HG03108 (cell line): ENCODE data around the gene LRSAM1.

Experiments used
- ATAC-seq: cut with Tn5 transposase; IDR thresholded peaks from one replicate; pipeline ENCODE4 v1.9.1; 2021; ENCODE audit warnings: moderate library complexity; ENCODE audit not compliant: unreplicated experiment

LRSAM1 gene

DNA sequence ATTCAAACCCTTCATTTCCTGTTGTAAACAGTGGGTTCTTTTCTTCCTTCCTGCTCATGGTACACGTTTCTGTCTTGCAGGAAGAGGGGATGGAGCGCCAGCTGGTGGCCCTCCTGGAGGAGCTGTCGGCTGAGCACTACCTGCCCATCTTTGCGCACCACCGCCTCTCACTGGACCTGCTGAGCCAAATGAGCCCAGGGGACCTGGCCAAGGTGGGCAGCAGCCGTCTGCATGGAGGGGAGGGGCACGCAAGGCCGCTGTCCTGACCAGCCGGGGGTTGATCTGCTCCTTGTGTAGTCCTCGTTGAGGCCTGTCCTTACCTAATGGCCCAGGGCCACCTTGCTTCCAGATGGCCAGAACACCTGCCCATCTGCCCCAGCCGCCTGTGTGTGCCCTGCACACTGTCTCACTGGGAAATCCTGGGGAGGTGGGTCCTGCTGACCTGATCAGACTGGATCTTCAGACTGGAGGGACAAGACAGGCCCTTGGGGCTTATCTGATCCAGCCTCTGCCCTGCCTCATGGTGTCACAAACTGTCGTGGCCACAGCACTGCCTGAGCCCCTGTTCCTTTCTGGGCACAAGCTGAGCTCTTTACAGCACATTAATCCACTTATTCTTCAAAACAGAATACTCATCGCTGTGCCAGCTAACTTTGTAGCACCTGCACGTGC lies 44.7 kb downstream of the LRSAM1 start:
- ATAC-seq, result no peak

DNA sequence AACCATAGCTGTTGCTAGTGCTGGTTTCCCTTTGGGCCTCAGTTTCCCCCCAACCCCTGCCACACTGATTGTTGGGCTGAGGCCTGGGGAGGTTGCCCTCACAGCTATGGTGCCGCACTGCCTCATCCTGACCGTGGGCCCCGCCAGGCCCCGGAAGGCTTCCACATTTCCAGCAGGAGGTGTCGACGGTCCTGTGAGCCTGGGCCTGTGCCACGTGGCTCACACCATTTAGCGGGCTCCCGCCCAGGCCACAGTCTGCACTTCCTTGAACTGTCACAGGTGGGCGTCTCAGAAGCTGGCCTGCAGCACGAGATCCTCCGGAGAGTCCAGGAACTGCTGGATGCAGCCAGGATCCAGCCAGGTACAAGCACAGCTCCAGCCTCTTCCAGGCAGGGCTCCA lies 45.7 kb downstream of the LRSAM1 start:
- ATAC-seq, result no peak

DNA sequence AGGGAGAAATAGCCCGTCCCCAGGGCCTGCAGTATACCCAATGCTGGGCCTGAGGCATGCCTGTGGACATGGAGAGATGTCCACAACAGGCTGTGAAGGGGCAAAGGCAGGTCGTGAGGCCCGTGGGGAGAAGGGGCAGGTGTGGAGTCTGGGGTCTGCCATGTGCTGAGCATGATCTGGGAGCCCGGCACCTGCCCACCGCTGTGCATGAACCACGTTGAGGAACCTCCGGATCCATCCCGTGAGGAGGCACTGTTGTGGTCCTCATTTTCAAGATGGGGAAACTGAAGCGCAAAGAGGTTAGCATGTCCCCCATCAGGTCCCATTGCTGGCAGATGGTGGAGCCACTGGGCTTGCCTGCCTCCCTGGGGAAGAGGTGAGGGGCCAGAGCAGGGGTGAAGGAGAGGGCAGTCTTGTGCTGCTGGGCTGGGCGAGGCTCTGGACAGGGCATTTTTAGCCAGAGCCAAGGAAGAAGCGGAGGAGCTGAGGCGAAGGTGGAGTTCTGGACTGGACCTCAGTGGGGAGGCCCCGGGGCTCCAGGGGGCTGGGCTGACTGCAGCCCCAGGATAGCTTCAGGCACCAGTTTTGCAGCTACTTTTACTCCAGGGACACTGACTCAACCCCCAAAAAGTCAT lies 46.5 kb downstream of the LRSAM1 start:
- no peak for ATAC-seq

DNA sequence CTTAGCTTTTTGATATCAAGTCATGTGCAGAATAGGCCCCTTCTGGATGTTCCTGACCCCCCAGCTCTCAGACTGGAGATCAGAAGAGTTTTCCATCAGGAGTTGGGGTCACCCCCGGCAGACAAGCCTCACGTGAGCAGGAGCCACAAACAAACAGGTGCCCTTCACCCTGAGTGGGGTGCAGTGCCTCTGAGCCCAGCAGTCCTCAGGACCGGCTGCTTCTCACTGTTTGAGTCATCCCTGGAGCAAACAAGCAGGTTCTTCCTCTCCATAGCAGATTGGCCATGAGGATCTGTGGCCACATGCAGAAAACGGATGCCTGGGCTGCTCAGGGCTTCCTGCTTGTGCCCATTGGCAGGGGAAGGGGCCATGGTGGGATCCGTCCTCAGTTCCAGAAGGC lies 47.0 kb downstream of the LRSAM1 start:
- no peak for ATAC-seq

DNA sequence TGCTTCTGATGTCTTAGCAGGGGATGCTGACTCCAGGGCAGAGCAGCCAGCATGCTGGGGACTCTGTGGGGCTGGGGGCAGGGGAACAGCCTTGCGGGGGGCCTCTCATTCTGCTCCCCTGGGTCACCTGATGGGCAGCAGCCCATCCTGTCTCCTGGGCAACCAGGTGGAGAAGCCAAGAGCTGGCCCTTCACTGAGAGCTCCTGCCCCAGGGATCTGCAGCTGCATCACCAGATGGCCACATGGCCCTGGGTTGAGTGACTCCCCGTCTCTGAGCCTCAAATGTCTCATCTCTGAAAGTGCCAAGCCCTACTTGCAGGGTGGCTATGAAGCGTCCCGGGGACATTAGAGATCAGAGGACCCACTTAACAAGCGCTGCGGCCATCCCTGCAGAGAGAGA lies 49.1 kb downstream of the LRSAM1 start:
- ATAC-seq, result no peak

DNA sequence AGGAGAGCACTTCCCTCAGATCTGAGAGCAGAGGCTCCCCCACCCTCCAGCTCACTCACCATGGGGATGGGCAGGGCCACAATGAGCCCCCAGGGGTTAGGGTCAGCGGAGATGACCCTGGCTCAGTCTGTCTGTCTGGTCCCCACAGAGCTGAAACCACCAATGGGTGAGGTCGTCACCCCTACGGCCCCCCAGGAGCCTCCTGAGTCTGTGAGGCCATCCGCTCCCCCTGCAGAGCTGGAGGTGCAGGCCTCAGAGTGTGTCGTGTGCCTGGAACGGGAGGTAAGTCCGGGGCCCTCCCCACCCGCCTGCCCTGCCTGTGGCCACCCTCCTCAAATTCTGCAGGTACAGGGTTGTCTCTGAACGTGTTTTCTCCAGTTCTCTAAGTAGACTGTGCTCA lies 49.6 kb downstream of the LRSAM1 start:
- ATAC-seq, result no peak

DNA sequence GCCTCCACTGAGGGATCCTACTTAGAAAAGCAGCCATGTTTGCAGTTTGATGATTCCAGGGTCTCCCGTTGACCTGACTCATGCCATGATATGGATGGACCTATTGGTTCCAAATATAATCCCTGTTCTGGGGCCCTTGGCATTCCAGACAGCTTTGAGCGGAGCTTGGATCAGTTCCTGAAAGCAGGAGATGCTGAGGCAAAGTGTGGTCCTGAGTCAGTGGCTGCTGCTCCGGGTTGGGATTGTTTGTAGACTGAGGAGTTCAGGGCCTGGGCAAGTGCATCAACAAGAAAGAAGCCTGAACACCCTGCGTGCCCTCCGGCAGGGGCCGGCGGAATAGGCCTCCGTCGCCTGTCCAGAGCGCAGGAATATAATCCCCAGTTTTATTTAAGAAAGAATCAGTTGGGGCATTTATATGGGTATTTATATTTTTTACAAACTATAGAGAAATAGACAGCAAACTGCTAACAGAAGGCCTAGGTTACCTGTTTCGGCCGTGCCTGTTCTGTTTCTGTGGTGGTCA lies 50.6 kb downstream of the LRSAM1 start:
- no peak for ATAC-seq

DNA sequence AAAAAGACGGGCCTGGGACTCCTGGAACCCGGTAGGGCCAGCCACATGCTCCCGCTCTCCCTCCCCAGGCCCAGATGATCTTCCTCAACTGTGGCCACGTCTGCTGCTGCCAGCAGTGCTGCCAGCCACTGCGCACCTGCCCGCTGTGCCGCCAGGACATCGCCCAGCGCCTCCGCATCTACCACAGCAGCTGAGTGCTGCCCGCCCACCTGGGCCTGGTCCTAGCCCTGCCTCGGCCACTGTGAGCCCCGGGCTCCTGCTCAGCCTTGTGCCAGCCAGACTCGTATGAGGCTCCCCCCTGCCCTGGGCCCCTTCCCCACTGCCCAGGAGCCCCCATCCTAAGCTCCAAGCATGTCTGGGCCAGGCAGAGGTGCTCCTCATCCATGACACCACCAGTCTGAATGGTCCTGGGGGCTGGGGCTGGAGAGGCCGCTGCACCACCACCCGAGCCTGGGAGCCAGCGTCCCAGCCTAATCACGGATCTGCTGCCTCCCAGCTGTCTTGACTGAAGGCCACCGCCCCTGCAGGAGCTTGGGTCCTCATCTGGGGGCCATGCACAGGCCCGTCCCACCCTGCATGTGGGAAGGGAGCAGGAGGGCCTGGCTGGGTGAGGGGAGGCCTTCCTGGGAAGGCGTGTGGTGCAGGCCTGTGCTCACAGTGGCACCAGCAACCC lies 51.5 kb downstream of the LRSAM1 start:
- no peak for ATAC-seq

DNA sequence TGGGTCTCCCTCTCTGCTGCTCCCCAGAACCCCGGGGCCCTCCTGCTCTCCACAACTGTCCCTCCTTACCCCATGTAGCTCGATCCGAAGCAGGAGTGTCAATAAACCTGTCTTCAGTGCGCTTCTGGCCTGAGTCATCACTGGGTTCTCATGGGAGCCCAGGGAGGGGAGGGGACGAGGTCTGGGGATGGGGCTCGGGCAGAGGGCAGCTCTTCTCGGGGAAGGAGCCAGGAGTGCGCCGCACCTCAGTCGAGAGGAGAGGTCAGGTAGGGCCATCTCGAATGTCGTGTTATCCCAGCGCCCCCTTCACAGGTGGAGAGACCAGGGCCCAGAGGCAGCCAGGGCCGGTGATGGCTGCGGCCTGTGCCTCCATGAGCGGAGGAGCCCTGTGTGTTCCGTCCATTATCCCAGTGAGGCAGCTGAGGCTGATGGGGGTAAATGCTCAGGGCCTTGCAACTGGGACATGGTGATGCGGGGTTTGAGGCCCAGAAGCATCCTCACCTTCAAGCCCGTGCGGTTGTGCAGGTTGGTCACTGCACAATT lies 52.1 kb downstream of the LRSAM1 start:
- ATAC-seq, result no peak

DNA sequence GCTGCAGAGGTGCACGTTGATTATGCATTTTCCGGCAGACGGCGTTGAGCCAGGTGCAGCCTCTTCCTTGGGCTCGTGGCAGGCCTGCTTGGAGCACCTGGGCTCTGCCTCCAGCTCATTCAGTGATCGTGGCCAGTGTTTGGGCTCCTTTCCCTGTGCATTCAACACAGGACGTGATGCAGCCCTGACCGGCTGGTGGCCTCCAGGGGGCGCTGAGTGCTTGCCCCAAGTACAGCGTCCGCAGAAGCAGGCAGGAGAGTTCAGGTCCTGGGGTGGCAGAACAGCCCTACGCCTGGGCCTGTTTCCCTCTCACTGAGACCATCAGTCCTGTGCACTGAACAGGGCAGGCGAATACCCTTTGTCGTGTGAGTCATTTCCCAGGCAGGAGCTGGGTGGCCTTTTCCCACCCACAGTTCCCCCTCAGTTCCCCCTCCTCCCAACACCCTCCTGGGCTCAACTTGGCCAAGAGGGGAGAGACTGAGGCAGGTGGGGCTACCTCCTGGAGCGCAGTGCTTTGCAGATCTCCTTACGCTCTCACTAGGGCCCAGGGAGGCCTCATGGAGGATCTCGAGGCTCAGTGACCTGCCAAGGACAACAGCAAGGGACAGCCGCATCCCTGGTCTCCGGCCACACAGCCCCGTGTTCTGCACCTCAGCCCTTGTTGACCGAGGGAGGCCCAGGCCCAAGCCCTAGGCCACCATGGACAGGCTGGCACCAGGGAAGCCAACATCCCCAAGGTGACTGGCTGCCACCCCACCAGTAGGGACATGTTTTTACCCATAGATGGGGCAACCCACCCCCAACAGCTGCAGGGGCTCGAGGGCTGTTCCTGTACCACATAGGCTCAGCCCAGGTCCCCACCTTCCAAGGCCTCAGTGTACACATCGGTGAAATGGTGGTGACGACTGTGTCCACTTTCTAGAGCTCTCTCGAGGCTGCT lies 52.9 kb downstream of the LRSAM1 start:
- no peak for ATAC-seq

DNA sequence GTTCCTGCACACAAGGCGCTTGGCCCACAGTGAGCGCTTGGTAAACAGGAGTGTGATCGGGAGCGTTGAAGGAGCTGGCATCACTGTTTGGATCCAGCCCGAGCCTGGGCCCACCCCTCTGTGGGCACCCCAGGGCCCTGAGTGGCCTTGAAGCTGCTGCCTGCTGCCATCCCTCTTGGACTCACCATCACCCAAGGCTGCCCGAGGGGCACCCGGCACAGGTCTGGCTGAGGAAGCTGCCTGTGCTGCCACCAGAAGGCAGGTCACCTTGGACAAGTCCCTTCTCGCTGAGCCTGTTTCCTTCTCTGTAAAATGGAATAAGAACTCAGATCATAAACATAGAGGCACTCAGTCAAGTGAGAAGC lies 53.6 kb downstream of the LRSAM1 start:
- no peak for ATAC-seq

DNA sequence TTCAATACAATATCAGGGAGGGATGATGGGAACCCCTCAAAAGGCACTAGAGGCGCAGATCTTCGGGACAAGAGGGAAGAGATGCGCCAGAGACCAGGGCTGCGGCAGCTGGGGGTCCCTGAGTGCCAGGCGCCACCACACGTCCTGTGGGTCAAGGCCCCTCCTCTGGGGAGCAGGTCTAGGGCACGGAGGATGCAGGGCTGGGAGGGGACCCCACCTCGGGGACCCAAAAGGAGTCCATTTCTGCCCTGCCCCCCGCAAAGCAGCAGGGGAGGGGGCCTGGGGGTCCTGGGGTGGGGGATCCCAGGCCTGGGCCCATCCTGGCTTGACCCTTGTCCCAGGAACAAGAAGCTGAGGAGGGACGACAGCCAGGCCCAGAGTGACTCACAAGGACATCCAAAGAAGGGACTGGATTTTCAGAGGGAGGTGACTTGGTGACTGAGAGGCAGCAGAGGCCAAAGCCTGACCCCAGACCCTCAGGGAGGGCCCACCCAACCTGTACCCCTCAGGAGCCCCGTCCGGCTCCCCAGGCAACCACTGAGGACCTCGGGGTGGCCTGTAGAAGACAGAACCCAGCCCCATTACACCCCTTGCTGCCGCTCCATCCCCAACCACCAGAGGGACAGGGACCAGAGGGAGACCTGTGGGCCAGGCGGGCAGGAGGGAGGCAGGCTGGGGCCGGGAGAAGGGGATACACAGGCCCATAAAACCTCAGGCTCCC lies 54.2 kb downstream of the LRSAM1 start:
- no peak for ATAC-seq

DNA sequence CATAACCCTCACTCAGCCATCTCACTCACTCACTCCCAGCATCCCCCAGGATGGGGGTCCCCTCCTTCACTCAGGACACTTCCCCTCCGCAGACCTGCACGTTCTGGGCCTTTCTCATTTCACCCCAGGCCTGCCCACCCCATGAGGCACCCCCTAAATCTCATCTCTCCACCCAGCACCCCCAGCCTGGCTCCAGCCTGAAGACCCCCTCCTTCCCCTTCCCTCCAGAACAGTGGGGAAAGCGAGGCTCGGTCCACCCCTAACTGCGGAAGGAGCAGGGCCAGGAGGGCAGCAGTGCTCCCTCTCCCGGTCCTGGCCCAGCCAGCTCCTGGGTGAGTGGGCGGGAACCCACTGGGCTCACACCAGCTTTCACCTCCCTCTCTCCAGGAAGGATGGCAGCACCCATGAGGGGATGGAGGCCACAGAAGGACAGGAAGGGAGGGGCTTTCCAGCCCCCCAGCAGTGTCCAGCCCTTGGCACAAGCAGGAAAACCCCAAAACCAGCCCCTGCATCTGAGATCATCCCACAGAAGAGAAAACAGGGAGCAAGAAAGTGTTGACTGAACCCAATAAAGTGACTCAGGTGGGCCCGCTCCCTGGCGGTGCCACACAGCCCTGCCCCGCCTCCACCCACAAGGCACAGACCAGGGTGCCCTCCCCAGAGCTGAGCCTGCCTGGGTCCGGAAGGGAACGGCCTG lies 55.0 kb downstream of the LRSAM1 start:
- ATAC-seq, result no peak

DNA sequence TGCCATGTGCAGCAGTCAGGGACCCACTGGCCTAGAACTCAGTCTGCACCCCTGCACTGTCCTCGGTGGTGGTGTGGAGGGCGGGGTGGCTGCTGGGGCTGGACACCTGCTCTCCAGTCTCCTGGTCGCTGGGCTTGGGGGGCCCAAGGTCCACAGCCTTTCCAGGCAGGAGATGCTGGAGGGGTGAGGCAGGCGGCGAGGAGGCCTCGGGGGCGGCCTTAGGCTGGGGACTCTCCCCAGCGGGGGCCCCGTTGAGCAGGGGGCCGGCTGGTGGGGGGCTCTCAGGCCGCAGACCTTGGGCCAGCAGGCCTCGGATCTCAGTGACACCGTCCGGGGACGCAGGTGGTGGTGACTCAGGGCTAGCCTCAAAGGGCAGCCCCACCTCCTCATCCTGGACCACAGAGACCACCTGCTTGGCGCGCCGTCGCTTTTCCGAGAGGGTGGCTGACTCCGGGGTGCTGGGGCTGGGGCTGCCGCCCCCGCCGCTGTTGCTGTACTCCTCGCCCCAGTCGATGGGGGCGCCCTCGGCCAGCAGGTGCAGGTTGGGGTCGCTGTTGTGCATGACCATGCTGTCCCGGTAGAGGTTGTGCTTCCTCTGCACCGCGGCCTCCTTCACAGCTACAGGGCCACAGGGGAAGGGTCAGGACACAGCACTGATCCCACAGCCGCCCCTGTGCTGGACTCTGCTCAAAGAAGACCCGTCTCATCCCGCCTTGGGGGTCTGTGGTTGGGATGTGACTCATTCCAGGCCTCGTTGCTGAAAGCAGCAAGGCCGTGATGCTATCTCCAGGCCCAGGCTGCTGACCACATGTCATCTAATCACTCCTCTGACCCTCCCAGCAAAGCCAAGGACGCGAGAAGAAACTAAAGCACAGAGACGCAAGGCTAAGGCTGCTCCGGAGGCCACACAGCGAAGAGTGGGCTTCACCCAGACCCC lies 55.8 kb downstream of the LRSAM1 start:
- ATAC-seq, result no peak

DNA sequence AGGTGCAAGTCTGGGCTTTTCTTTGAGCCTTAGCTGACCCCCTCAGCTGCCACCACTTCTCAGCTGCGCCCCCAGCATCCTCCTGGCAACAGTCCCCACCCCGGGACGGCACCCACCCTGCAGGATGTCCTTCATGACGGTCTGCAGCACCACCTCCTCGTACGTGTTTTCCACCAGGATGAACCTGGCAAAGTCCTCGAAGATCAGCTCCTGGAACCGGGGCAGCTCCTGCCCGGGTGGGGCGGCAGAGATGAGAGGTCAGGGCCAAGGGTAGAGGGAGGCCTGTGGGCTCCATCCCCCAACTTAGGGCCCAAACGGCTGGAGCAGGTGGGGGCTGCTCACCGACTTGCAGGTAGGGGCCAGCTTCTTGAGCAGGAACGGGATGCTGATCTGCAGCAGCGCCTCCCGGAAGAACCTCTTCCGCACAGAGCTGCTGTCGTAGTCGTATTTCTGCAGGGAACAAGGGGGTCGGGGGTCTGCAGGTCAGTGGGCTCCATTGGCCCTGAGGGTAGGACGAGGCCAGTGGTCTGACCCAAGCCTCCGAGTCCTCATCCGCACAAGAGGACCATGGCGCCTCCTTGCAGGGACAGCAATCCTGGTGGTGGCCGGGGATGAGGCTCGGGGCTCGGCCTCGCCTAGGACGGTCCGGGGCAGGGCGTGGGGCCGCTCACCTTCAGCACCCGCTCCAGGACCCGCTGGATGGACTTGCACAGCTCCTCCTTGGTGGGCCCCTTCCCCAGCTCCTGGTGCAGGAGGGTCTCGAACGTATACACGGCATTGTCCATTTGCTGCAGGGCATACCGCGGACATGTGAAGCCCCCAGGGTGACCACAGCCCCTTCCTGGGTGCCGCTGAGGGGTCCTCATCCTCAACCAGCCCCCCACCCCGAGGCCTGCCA lies 56.7 kb downstream of the LRSAM1 start:
- ATAC-seq, result no peak

DNA sequence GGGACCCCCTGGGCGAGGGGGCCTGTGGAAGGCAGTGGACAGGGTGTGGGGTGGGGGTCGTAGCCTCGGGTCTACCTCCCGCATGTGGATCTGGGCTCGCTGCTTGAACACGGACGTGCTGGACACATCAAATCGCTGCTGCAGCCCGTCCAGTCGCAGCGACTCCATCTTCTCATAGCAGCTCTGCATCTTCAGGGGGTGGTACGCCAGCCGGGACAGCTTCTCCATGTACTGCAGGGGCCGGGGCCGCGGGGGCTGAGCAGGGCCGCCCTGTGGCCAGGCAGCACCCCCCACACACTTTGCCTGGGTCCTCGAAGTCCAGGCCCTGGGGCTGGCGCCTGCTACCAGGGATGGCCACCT lies 57.6 kb downstream of the LRSAM1 start:
- no peak for ATAC-seq

DNA sequence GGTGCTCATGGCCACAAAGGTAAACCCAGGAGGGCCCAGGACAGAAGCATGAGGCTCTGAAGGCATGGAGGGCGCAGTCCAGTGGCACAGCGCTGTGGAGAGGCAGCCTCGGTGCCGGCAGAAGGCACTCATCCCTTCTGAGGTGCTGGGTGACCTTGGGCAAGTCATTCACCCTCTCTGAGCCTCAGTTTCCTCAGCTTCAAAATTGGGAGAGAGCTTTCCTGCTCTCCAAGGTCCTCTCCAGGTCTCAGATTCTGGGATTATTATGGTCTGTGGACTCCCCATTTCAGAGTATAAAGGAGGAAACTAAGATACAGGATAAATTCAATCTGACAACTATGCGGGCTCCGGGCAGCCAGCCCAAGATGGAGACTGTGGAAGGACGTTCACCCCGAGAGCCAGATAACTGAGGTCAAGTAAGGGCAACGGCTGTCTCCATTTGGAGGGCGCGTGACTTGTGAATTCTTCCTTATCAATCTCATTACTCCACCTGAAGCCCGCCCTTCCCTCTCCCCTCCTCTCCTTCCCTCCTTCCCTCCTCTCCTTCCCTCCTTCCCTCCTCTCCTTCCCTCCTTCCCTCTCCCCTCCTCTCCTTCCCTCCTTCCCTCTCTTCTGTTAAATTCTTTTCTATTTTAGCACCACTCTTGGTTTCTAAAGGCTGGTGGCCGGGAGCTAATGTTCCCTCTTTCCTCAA lies 58.1 kb downstream of the LRSAM1 start:
- no peak for ATAC-seq
